Measurements from ENCODE around the gene RASGRP3. TPM values are rescaled to one million over a fixed set of nuclear protein-coding genes. Genes with fewer than 3 reads are reported as not detected.

The RASGRP3 gene
- total RNA-seq, 1 experiment from 2014 or later = 0.59 TPM

DNA sequence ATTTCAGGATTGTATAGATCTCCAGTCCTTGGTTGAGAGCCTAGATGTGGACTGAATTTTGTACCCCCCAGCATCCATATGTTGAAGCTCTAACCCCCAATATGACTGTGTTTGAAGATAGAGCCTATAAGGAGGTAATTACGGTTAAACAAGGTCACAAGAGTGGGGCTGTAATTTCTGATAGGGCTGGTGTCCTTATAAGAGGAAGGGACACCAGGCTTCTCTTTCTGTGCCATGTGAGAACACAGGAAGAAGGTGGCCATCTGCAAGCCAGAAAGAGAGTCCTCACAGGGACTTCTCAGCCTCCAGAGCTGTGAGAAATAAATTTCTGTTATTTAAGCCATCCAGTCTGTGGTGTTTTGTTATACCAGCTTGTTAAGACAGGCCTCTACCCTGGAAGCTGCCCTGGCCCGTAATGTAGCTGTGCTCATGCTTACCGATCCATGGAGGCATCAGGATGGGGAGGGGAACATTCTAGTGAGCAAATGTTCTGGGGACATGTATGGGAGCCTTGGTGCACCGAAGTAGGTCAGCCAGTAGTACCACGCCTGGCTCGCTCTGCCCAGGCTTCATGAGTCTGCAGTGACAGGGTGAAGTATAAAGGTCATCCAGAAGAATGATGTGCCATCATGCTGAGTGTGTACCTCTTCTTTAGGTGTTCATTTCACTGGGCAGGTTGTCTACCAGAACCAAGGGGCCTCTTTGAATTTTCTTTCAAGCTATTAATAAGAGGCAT is 16.1 kb downstream of the RASGRP3 start:
- H3K4me2 ChIP-seq (ENCODE audit: low read length) = no peak overlapping the region
- no peak overlapping the region for H3K9ac ChIP-seq (ENCODE audit: low read length)
- H3K9me2 ChIP-seq (ENCODE audit: insufficient read depth) = no peaks in the 10 kb centered on the region
- no peak overlapping the region for H3K27ac ChIP-seq (ENCODE audit: low read depth, low read length)
- no peaks in the 10 kb centered on the region for H3K27me3 ChIP-seq (ENCODE audit: insufficient read depth, low read length)
- intact Hi-C loops (cut with micrococcal nuclease) = no loop called here
- CTCF ChIA-PET = no interaction called here
- H3K9me3 ChIP-seq (ENCODE audit: control insufficient read depth in 1 of 2, insufficient read depth in 1 of 2, low read depth in 1 of 2, low read length in 2 of 2) = 0 out of 4 replicates have a peak, but pooled peaks cover 0 to under 1% of the 10 kb centered on the region in 2 experiments
- no TSS peak for BruUV-seq (replicated peaks)
- no peak overlapping the region for H2AFZ ChIP-seq (ENCODE audit: low read depth, low read length, poor library complexity, severe bottlenecking)
- no peaks in the 10 kb centered on the region for H4K20me1 ChIP-seq (ENCODE audit: insufficient read depth)
- peaks cover 0 to 3% of the 10 kb centered on the region in 2 experiments; a peak in 1 of 4 replicates for H3K4me1 ChIP-seq (ENCODE audit: control insufficient read depth in 1 of 2, insufficient read depth in 2 of 2, low read length in 2 of 2)
- no peak for DNase-seq (ENCODE audit: low read depth, low spot score)
- no peak overlapping the region for H3K4me3 ChIP-seq (replicated peaks in 1 of 2; ENCODE audit: low read depth in 1 of 2, low read length in 2 of 2)
- no peaks in the 10 kb centered on the region for H3K36me3 ChIP-seq (ENCODE audit: control insufficient read depth in 1 of 2, insufficient read depth in 2 of 2, low read length in 2 of 2)
- no peak for ATAC-seq
- POLR2A ChIA-PET = no interaction called here
- TF ChIP-seq EZH2 (IDR thresholded peaks at IDR 0.05) = no peak
- no peak for TF ChIP-seq POLR2AphosphoS5 (IDR thresholded peaks at IDR 0.05; ENCODE audit: low read depth, low read length)
- TF ChIP-seq TCF7L2 (IDR thresholded peaks at IDR 0.05; ENCODE audit: borderline replicate concordance, extremely low read depth, insufficient read depth, insufficient read length) = no peak
- no peak for TF ChIP-seq ZFX (IDR thresholded peaks at IDR 0.05)
- TF ChIP-seq EZH2phosphoT487 (IDR thresholded peaks at IDR 0.05; ENCODE audit: borderline replicate concordance) = no peak
- TF ChIP-seq, protein P1, sequence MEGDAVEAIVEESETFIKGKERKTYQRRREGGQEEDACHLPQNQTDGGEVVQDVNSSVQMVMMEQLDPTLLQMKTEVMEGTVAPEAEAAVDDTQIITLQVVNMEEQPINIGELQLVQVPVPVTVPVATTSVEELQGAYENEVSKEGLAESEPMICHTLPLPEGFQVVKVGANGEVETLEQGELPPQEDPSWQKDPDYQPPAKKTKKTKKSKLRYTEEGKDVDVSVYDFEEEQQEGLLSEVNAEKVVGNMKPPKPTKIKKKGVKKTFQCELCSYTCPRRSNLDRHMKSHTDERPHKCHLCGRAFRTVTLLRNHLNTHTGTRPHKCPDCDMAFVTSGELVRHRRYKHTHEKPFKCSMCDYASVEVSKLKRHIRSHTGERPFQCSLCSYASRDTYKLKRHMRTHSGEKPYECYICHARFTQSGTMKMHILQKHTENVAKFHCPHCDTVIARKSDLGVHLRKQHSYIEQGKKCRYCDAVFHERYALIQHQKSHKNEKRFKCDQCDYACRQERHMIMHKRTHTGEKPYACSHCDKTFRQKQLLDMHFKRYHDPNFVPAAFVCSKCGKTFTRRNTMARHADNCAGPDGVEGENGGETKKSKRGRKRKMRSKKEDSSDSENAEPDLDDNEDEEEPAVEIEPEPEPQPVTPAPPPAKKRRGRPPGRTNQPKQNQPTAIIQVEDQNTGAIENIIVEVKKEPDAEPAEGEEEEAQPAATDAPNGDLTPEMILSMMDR (IDR thresholded peaks at IDR 0.05 in 2 of 3, conservative IDR thresholded peaks at IDR 0.05 in 1 of 3; ENCODE audit: borderline replicate concordance in 1 of 3, insufficient read depth in 1 of 3, low read depth in 2 of 3, low read length in 2 of 3) = no peak
- TF ChIP-seq FOSL1 (IDR thresholded peaks at IDR 0.05; ENCODE audit: low read depth) = no peak
- H3K79me2 ChIP-seq (ENCODE audit: insufficient read depth, low read length) = no peaks in the 10 kb centered on the region
- RAD21 ChIA-PET (ENCODE audit: low non-redundant PET in 1 of 2, low total read pairs in 2 of 2, uncharacterized antibody in 2 of 2, unreplicated experiment in 2 of 2) = no interaction called here

Data from HCT116 (cell line).